CD4-positive, alpha-beta T cell treated with Interleukin-6 for 4 hours (primary cell): ENCODE data around the gene NFATC2.
"Not testable (repeated sequence)": the region's sequence is repeated elsewhere in the genome, so short reads cannot be mapped to it uniquely, and the experiment has no call there.

ENCODE experiments used
- DNase-seq: peaks from one replicate; pipeline ENCODE4 v3.0.0-alpha.2; 2020; ENCODE audit warnings: mixed read lengths

NFATC2 gene

DNA sequence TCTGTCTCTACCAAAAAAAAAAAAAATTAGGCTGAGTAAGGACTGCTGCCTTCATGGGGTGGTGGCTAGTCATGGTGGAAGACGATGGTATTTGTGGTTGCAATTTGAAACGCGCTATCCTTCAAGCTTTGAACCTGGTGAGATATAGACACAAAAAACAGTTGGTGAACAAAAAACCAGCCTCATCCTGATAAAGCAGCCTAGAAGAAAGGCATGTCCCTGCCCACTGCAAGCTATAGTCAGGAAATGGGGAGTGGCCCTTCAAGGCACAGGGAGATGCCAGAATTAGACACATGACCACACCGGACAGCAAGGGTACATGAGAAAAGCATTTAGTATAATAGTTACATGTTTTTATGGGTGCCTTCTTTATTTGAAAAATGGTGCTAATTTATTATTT lies 193.6 kb downstream of the NFATC2 start:
- DNase-seq: no peak

DNA sequence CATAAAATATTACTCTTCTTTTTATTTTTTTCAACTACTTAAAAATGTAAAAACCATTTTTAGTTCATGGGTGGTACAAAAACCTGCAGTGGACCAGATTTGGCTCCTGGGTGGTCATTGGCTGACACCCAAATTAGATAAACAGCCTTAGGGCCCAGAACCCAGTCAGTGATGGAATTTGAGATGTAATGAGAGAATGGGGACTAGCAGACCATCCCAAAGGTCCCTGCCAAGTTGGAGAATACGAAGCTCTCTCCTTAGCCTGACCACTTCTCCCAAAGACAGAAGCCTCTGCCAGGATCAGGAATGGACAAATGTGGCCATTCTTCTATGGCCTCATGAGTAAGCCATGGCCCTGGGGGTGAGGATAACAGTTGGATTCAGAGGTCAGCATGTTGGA lies 194.7 kb downstream of the NFATC2 start:
- no peak for DNase-seq

DNA sequence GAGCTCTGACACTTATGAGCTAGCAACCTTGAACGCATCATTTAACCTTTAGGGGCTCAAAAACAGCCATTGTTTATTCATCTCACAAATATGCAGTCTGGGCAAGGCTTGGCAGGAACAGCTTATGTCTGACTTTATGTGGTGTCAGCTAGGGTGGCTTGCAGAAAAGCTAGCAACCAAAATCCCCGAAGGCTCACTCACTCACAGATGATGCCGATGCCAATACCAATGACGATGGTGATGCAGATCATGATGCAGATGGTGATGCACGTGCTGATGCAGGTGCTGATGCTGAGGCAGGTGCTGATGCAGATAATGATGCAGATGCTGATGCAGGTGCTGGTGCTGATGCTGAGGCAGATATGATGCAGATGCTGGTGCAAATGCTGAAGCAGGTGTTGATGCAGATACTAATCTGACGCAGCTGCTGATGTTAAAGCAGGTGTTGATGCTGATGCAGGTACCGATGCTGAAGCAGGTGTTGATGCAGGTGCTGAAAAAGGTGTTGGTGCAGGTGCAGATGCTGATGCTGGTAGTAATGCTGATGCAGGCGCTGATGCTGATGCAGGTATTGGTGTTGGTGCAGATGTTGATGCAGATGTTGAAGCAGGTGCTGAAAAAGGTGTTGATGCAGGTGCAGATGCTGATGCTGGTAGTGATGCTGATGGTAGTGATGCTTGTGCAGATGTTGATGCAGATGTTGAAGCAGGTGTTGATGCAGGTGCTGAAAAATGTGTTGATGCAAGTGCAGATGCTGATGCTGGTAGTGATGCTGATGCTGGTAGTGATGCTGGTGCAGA lies 195.6 kb downstream of the NFATC2 start:
- no peak for DNase-seq

DNA sequence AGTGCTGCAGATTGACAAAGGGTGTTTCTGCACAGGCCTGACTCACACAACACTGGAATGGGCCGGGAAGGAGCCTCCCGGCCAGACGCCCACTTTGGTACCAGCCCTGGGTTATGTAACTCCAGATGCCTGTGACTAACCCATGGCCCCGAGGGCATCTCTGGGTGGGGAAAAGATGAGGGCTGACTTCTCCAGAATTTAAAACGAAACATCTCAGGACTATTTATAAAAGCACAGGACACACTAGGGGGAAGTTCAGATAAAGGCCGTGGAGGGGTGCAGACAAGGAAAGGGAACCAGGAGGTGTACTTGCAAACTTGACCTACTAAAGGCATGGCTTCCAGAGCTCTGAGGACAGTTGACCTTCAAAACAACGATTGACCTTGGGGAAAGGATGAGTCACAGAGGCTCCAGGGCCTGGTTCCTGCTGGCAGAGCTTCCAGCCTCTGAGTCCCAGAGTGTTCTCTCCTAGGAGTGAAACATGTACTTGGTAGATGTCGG lies 196.9 kb downstream of the NFATC2 start:
- DNase-seq: no peak

DNA sequence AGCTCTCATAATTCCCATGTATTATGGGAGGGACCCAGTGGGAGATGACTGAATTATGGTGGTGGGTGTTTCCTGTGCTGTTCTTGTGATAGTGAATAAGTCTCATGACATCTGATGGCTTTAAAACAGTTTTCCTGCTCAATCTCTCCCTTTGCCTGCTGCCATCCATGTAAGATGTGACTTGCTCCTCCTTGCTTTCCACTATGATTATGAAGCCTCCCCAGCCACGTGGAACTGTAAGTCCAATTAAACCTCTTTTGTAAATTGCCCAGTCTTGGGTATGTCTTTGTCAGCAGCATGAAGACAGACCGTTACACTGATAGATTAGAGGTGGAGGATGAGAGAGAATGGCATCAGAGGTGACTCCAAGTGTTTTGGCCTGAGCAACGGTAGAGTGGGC lies 198.7 kb downstream of the NFATC2 start:
- DNase-seq: not testable (repeated sequence)

DNA sequence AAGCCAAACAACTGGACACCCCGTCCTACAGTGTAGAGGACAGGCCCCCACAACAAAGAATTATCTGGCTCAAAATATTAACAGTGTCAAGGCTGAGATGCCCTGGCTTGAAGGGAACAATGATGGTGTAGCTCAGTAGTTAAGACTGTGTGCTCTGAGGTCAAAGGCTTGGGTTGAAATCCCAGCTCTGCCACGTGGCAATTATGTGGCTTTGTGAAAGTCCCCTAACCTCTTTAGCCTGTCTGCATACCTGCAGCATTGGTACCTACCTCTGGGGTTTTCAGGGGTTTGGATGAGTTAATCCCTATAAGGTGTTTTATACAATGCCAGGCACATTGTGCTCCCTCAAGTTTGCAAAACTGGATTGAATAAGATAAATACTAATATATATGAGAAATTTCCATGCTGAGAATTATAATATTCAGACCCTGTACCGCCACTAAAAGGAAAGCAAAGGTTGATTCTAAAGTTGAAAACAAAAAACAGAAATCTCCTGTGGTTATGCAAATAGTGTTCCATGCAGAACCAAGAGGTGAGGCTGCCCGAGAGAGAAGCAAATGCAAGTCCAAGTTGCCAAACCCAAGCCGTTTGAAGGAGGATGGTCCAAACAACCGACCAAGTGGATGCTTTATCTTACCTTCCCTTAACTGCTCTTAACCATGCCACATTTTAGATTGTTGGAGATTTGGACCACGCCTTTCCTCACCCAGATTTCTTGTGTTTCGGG lies 199.8 kb downstream of the NFATC2 start:
- DNase-seq: no peak

DNA sequence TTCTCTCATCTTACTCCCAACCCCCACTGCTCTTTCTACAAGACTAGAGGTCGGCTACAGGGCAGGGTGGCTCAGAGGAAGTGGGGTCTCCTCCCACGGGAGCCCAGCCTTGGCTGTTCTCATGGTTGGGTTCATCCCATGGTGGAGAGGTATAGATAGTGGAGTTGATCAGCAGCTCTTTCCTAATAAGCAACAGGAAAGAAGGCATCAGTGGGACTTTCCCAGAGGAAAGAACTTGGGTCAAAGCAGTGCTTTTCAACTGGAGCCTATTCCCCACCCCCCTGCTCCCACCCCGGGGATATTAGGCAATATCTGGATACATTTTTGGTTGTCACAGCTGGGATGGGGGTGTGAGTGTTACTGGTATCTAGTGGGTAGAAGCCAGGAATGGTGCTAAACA lies 200.9 kb downstream of the NFATC2 start:
- DNase-seq: no peak

DNA sequence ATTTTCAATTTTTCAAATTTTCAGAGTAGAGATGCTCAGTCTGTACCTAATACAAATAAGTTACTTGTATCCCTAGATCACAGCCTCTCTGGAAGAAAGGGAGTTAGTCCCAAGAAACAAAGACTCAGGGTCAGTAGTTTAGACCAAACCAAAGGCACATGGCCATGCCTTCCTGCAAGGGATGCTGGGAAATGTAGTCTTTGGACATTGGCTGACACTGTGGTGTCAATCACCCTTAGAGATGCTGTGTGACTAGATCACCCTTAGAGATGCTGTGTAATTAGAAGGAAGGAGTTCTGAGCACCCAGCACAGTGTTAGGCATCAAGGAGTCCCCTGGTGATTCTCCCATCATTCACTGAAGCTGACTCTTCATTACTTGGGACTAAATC lies 202.1 kb downstream of the NFATC2 start:
- DNase-seq: no peak

DNA sequence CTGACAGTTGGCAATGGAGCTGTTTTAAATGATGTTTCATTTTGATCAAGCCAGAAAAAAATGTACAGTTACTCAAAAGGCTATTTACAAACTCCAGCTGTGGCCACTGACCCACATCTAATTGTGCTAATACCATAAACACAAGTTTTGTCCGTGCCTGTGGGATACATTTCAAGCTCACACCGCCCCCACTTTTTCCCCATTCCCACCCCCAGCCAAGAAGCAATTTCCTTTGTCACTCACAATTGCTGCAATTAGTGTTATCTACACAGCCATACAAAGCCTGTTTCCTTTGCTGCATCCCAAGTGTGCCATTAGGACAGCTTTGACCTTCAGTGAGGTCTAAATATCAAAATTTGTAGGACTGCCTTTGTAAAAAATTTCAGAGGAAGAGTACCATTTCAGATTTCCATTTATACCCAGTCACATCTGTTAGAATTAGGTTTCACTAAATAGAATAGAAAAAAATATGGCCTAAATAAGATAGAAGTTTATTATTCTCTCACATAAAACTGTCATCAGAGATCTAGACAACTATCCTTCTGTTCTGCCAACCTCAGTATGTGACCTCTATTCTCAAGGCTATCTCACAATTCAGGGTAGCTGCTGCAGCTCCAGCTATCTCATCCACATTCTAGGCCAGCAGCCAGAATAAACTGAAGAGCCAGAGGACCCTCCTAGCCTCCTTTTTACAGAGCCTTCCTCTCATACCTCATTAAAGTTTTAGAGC lies 202.6 kb downstream of the NFATC2 start:
- no peak for DNase-seq

DNA sequence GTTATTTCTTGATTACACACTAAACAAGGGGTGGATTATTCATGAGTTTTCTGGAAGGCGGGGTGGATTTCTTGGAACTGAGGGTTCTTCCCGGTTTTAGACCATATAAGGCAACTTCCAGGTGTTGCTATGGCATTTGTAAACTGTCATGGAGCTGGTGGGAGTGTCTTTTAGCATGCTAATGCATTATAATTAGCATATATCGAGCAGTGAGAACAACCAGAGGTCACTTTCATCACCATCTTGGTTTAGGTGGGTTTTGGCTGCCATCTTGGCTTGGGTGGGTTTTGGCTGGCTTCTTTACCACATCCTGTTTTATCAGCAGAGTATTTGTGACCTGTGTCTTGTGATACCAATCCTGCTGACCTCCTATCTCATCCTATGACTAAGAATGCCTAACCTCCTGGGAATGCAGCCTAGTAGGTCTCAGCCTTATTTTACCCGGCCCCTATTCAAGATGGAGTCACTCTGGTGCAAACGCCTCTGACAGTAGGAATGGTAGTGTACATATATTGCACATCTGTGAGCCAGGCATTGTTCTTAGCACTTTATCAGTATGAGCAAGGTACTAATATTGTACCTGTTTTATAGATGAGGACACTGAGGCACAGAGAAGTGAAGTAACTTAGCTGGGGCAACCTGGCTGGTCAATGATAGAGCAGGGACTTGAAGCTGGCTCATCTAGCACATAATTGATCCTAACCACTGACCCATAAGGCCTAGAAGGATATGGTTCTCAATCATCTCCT lies 203.7 kb downstream of the NFATC2 start:
- DNase-seq: no peak

DNA sequence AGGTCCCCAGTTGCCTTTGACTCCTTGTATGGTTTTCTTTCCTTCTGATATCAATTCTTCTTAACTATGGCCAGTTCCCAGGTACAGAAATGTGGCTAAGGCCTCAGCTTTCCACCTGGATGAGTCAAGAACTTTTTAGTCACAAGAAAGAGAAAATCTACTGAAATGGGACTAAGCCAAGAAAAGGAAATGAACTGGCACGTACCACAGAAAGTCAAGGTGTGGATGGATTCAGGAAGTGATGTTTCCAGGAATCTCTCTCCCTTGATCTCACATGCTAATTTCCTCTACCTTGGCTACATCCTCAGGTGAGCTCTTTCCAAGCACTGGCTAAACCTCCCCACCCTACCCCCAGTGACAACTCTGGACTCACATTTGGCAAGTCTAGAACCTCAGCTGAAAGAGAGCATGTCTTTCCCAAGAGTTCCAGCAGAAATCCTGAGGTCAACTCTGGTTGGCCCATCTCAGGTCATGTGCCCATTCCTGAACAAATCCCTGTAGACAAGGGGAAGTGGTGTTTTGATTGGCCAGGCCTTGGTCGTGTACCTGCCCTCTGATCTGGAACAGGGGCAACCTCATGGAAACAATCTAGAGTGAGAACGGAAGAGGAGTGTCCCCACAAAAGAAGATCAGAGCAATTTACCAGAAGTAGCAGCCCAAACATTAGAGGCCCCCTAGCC lies 205.3 kb downstream of the NFATC2 start:
- no peak for DNase-seq
